HG02884 (cell line): ENCODE data around the gene SCFD2.
A peak's percentile ranks its signal among the peaks of the same experiment; 100 is the strongest.

Source experiments
- ATAC-seq: cut with Tn5 transposase; IDR thresholded peaks from one replicate; pipeline ENCODE4 v1.9.1; 2021; ENCODE audit warnings: mild to moderate bottlenecking, moderate library complexity; ENCODE audit not compliant: unreplicated experiment

The SCFD2 gene

DNA sequence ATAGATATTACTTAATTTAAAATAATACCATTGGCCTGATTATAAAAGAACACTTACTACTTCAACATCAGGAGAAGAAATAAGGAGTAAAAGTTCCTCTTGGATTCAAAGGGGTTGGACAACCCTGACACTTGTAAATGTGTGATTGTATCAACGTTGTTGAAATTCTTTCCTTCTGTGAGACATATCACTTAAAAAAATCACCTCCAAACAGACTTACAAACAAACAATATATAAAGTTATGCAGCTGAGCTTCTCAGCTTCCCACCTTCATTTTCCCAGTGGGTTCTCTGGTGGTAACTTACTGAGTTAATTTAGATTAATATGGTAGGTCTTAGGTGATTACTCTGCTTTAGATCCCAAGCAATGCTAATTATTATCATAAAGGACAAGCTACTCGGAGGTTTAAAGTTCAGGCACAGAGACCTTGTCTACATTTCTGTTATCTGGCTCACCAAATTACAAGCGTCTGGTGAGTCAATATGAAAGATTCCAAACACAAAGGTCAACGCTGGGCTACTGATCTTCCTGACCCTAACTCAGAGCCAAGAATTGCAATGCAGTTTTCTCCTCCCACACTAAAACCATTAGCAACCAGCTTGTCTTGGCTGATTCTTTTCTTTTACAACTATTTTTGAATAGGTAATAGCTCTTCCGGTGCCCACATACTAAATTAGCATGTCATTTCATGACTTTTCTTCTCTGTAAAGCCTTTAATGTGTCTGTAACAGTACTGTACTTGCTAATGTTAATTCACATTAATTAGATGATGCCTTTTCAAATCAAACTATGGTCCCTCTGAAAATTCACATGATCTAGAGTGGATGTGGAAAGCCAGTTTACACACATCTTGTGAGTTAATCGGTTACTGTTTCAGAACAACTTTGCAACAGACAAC is 346.1 kb downstream of the SCFD2 start:
- no peak for ATAC-seq

DNA sequence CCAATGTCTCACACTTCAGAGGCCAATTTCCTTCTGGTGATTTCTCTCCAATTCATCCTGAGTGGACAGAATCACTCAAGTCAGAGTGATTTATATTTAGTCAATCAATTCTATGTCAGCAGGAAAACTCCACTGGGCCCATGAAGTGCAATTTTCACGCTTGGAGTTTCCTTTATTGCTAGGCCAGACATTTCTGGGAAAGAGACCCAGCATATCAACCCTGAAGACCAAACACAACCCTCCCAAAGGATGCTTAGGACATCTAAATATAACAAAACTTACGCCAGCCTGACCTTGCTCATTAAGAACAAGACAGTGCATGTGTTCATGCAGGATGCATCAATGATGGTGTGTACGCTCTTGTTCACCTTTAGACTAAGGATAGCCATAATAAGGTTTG is 347.4 kb downstream of the SCFD2 start:
- no peak for ATAC-seq

DNA sequence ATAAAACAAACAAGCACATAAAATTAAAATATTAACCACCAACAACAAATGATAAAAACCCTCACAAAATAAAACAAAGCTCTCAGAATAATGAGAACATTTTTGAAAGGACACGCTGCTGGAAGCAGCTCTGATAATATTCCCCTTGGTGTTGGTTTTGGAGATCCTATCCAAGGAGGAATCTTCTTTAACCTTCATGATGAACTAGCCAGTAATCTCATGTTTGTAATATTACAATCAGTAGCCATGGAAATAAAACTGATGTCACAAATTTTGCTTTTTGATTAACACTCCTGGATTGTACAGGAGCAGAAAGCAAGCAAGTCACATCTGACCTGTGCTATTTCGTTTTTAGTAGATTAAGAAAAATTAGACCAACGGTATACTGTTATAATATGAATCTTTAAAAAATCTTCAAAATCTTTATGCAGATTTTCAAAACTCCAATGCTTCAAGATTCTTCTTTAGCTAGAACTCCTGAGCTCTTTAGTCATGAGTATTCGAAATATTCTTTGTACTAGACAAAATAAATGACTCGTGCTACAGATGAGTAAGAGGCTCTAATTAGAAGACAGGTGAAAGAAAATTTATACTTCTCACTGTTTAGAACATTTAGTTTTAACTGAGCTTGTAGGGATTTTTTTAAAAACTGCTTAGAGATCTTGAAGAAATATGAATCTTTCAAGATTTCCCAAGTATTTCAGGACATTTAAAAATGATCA is 349.6 kb downstream of the SCFD2 start:
- no peak for ATAC-seq

DNA sequence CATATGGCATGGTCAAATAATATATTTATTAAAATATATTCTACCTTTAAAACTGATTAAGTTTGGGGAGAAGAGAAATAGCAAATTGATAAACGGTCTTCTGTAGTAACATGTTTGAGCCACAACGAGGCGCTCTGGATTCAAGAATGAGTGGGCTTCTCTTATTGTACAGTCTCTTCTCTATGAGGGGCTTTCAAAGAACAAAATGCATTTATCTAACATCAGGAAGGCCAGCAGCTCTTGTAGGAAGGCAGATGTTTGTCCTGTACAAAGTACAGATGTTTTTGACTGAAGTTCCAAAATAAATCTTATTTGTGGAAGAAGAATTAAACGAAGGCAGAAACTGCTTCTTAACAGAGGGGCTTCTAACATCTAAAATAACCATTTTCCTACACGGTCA is 350.2 kb downstream of the SCFD2 start:
- ATAC-seq, result no peak

DNA sequence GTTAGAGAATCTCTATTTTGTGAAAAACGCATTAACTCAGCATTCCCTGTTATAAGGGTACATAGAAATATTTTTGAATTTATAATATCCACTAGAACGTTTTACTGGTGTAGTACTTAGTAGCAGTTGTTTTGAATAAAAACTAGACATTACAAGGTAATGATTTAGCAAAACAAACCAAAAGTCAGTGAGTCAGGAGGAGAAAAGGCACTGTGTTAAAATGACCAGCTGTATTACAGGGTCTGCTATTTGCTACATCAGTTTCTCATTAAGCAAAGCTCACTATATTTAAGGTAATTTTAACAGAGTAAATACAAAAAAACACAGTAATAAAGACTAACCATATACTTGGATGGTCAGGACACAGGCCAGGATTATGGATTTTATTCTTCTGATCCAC is 351.0 kb downstream of the SCFD2 start:
- ATAC-seq, result no peak

DNA sequence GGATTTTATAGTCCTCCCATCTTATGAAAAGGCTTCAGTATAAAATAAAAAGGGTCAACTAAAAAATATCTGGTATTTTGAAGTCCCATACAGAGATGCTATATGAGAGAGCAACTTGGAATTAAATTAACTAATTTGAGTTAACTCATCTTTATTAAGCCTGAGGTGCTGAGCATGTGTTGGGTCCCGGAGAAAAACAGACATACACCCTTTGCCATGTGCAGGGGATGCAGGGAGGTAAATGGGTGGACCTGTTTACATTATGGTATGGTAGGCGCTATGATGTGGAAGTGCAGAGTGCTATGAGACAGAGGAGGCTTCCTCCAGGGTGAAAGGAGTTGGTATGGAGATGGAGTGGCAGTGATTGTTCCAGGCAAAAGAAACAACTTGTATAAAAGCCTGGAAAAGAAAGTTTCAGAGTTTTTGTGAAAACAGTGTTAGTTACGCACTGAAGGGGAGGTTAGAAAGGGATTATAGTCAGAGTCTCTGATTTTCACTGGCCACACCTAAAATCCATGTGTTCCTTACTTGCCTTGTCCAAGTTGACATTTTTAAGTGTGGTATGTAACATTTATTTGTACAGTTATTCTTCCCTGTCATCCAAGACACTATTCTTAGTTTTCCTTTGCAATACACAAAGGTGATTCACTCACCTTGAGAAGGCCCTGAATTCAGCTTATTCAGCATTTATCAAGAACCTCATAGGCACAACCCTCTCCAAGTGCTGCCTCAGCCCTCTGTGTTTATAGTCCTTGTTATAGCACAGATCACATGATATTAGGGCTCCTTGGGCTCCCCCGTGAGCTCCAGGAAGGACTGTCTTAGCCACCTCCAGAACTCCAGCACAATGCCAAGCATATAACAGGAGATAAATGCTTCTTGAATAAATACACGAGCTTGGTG is 351.7 kb downstream of the SCFD2 start:
- ATAC-seq, result no peak

DNA sequence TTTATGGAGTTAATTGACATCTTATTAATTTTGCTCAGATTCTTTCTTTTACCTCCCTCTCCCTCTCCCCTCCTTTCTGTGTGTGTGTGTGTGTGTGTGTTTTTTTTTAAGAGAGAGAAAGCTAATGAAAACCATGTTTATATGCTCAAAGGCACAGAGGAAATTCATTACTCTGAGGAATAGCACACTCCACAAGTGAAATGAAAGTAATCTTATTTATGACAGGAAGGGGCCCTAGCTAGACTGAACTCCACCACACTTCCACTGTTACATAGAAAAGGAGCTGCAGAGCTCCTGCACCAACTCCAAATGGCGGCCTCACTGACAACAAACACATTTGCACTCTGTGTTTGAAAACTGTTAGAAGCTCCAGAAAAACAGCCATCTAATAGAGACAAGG is 353.1 kb downstream of the SCFD2 start:
- ATAC-seq, result peak; percentile 73

DNA sequence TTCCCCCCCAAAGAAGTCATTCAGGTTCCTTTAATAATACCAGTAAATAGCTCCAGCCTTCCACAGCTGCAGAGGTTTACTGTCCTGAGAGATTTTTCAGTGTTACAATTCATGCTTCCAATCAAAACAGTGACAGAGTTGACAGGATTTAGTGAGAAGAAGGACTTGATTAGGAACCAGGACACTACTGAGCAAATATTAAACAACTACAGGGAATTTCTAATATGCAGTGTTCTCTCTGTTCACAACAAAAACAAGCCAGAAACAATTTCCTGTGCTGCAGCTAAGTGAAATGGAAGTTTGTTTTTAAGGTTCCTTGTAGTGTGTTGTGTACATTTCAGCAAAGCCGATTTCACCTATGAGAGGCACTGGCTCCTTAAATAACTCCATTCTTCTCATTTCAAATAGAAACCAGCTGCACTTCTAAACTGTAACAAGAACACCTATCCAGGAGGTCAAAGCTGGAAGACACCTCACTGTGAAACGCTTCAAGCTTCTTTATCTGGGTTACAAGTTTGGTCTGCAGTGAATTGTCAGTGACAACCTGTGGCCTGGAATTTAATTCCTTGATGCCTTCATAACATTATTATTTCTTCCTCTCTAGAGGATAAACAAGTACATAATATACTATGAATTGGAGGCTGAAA is 354.5 kb downstream of the SCFD2 start:
- ATAC-seq, result no peak

DNA sequence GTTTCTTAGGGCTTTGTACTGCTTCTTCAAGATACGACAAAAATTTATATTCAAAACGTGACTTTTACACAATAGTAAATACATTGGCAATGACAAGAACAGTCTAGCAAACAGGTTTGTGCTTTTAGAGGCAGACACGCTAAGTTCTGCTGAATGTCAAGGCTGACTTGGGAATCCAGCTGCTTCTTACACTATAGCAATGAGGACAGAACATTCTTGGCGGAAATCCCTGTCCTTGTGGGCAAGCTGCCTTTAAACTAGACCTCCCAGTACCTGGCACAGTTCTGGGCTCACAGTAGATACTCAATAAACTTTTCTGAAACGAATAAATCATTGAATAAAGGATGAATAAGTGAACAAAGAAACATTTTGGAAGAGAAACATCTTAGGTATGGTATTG is 355.5 kb downstream of the SCFD2 start:
- ATAC-seq, result no peak

DNA sequence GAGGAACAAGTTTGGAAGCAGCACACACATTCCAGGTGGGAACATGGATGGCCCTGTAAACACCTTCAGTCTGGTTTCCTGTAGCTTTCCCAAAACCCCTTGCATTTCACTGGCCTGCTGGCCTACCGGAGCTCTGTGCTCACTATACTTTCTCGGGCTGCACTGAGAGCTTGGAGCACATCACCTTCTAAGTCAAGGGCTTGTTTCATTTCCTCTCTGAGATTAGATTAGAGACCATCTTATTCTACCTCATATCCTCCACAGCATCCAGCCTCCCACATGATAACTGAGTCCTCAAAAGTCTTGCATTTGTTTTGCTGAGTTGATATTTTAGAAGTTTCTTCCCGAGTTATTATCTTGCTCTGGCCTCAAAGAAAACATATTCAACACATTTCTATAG is 356.0 kb downstream of the SCFD2 start:
- no peak for ATAC-seq

DNA sequence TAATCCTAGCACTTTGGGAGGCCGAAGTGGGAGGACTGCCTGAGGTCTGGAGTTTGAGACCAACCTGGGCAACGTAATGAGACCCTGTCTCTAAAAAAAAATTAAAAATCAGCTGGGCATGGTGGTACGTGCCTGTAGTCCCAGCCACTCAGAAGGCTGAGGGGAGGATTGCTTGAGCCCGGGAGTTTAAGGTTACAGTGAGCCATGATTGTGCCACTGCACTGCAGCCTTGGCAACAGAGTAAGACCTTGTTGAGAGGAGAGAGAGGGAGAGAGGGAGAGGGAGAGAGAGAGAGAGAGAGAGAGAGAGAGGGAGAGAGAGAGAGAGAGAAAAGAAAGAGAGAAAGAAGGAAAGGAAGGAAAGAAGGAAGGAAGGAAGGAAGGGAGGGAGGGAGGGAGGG is 358.8 kb downstream of the SCFD2 start:
- ATAC-seq, result no peak

DNA sequence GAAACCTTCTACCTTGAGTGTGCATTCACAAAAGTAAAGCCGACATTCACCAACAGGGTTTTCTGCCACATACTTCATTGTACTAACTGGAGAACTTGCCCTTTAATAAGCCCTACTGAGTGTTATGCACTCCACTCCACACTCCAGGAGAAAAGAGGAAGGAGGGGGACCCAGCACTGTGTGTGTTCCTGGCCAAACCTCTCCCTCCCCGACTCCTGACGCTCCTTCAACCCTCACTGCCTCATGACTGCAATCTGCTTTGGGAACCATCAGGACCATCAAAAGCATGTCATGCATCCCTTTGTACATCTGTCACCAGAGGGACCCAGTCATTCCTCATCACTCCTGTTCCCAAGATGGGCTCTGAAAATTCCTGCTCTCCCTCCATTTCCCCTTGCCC is 360.1 kb downstream of the SCFD2 start:
- no peak for ATAC-seq

DNA sequence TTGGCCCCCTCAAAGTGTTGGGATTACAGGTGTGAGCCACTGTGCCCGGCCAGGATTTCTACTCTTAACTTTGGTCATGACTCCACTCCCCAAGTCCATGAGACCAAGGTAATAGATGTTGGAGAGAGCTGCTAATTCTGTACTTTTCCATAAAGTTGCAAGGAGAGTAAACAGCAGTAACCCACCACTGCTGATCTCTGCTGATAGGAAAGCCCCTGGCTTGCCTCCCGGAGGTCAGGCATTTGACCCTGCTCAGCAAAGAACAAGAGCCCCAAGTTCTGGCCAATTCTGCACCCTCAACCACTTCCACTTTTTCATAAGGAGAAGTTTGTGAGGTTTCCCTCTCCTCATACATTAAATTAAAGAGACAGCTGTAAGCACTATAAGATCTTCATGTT is 360.7 kb downstream of the SCFD2 start:
- ATAC-seq, result no peak

DNA sequence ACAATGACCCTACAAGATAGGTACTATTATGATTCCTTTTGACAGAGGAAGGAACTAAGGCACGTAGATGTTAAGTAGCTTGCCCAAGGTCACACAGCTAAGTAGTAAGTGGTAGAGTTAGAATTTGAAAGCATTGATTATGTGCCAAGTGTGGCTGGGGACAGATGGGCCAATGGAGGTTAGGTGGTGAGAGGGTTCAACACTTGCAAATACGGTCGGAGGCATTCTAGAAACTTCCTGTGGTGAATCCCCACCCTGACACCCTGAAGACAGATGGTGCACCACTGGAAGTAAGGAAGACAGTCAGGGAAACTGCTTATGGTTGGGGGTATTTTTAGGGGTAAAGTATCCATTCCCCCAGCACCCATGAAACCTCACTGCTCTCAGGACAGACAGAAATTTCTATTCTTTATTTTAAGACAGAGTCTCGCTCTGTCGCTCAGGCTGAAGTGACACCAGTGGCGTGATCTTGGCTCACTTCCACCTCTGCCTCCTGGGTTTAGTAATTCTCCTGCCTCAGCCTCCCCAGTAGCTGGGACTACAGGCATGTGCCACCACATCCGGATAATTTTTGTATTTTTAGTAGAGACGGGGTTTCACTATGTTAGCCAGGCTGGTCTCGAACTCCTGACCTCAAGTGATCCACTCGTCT is 361.2 kb downstream of the SCFD2 start:
- ATAC-seq, result no peak

DNA sequence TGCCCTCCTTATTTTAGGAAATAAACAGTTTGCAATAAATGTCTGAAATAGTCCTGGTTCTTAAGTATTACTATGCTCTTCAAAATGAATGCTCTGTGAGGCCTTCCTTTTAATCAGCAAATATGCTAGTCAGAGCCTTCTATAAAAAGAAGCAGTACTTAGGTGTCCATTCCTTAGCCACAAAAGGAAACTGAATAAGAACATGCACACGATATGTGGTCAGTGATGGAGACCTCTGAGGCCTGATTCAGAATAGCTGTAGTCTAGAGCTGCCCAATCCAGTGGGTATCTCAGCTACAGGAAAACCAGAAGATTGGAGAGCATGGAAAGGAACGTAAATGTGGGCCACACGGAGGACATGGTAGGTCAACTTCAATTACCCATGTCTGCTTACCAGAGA is 361.9 kb downstream of the SCFD2 start:
- no peak for ATAC-seq

DNA sequence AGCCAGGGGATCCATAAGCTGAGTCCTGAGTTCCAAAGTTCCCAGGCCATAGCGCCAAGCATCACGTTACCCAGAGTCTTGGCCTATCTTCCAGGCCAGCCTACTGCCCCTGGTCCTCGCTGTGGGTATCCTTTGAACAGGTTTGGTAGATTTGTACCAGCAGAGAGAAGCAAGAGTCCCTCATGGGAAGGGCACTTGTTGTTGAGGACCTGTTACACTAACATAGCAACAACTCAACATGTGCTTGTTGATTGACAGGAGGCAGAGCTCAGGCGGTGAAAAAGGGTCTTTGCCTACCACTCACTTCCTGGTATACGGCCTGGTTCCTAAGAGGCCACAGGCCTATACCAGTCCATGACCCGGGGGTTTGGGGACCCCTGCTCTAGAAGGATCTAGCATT is 365.3 kb downstream of the SCFD2 start:
- no peak for ATAC-seq

DNA sequence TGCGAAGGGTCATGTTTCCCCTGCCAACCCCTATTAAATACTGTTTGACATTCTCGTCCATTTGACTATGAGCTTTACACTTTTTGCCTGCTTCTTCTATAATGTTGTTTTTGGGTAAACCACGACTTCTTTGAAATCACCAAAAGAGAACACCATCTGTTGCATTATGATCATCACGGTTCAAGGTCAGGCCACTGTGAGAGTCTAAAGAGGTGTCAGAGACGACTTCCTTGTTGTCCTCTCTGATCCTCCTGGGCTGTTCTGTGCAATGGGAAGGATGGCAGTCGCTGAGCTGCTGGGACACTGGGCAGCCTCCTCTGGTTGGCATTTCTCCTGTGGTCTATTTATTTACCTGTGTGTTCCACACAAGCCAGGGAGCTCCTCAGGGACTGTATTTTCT is 366.2 kb downstream of the SCFD2 start:
- ATAC-seq, result no peak

DNA sequence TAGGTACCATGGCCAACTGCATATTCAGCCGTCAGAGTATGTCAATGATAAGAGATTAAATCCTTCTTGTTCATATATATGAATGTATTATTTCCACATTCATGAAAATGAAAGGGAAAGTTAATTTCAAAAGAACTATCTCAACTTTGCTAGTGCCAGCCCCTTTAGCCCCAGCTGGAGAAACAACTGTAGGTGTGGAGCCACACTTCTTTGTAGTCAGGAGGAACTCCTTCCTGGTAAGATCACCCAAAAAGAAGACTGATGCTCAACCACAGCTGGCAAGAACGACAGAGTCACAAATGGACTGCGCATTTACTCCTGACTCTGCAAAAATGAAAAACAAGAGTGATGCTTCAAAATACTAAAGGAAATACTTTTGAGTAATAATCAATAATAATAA is 367.4 kb downstream of the SCFD2 start:
- ATAC-seq, result no peak

DNA sequence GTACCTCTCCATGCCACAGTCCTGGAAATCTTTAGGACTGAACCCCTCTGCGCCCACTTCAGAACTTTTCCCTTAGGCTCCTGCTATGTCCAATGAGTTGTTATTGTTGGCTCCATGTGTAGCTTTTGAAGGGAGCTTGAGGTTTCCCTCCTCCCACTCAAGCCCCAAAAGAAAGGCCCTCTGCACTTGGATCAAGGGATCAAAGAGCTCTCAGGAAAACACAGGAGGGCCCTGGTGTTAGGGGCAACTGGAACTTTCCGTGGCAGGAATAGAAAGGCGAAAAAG is 368.8 kb downstream of the SCFD2 start:
- ATAC-seq, result no peak

DNA sequence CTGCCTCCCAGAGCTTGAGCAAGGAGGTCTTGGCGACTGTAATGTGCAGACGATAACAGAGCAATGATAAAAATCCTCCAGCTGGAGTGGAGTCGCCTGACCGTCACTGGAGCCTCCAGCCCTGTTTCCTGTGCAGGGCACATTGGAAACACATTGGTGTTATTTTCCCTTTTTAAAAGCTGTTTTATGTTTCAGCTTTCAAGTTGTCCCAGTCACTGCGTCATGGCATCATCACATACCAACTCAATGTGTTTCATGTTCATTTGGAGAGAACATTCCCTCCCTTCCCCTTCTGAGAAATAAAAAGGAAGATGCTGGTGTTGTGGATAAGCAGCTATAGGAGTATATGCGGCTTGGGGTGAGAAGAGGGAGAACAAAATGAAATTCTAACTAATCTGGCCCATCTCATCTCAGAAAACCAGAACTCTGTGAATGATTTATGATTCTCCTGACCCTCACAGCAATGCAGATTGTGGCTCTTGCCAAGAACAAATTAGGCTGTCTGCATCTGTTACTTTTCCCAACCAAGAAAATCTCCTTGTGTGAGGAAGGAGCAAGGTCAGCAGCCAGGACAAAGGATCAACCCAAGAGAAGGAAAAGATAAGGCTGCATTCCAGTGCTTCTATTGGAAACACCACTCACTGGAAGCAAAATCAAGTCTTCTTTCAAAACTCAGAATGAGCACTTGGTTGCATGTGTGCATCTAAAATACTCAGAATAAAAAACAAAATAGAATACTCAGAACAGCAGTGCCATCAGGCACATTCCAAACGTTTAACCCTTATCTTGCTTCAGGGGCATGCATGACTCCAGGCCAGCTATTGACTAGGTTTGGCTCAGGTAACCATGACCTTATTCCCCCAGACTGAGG is 369.4 kb downstream of the SCFD2 start:
- ATAC-seq, result no peak
